BE2C (cell line): ENCODE results near the gene KHDC1. TPM values are rescaled to one million over a fixed set of nuclear protein-coding genes. Genes with fewer than 3 reads are reported as not detected.
A peak's percentile ranks its signal among the peaks of the same experiment; 100 is the strongest.
"Not testable (repeated sequence)": the region's sequence is repeated elsewhere in the genome, so short reads cannot be mapped to it uniquely, and the experiment has no call there.

Experiments used
- DNase-seq: peaks from one replicate; pipeline ENCODE4 v3.0.0-alpha.2; 2020
- H3K27me3 ChIP-seq: fragments of 250-450 bp; sonication (Bioruptor Pico); 2 replicates; pipeline ENCODE4 v1.5.1; 2020; ENCODE audit warnings: mild to moderate bottlenecking
- H3K36me3 ChIP-seq: fragments of 250-450 bp; sonication (Bioruptor Pico); 2 replicates; pipeline ENCODE4 v1.5.1; 2020; ENCODE audit warnings: mild to moderate bottlenecking
- H3K4me1 ChIP-seq: fragments of 250-450 bp; sonication (Bioruptor Pico); 2 replicates; pipeline ENCODE4 v1.5.1; 2020
- H3K4me3 ChIP-seq: 2 replicates; pipeline ENCODE4 v1.5.1; 2011; ENCODE audit warnings: low read depth, low read length
- H3K9me3 ChIP-seq: fragments of 250-450 bp; sonication (Bioruptor Pico); 2 replicates; pipeline ENCODE4 v1.5.1; 2020
- polyA plus RNA-seq: library from polyadenylated mRNA; unstranded; fragments of >200 nt; gene quantifications from one replicate; pipeline ENCODE4 v1.2.1, GENCODE V29; 2012; ENCODE audit warnings: low read depth, missing spikeins; ENCODE audit not compliant: insufficient read length, insufficient read depth
- TF ChIP-seq, protein P1 (sequence below): IDR thresholded peaks from 2 replicates; pipeline ENCODE4 v1.5.1; 2012; ENCODE audit warnings: mild to moderate bottlenecking, low read depth, low read length

Gene KHDC1, protein sequence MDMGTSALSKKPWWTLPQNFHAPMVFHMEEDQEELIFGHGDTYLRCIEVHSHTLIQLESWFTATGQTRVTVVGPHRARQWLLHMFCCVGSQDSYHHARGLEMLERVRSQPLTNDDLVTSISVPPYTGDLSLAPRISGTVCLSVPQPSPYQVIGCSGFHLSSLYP
- polyA plus RNA-seq: 6.9 TPM

DNA sequence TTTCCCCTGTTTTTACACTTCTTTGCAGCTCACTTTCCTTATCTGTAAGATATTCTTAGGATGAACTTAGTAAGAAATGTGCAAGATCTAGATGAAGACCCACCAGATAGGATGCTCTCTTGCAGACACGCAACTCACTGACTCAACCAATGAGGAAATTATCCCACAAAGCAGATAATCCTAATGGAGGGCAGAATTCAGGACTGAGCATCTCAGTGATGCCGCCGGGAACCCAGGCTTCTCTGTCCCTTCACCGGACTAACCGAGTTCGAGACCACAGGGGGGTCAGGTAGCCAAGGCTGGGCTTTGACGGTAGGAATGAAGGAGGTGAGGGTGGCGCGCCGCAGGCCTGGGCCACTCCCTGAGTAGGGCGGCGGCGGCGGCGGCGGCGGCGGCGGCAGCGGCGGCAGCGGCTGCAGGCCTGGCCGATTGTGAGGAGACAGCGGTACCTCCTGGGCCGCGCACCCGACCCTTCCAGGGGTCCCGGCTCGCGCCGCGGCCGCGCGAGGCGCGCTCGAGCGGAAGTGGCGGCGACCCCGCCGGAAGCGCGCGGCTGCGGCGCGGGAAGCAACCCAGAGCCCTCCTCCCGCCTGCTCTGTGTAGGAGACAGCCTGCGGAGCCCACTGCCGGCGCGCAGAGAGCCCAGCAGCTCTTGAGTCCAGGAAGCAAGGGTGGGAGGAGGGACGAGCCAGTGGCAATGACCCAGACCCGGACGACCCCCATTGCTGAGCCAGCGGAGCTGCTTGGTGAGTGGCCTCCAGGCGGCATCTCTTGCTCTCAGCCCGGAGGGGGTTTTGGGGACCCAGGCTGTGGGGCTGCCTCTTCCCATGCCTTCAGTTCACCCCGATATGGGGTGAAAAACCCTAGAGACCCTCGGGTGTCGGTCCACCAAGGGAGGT, at the start of gene KHDC1:
Gene KHDC1 (minus strand): TSS at position 526 of the 899 bp plus-strand sequence. CDS start 20,679 bp downstream, outside the sequence.
- DNase-seq: peak; percentile 73
- TF ChIP-seq, protein P1, sequence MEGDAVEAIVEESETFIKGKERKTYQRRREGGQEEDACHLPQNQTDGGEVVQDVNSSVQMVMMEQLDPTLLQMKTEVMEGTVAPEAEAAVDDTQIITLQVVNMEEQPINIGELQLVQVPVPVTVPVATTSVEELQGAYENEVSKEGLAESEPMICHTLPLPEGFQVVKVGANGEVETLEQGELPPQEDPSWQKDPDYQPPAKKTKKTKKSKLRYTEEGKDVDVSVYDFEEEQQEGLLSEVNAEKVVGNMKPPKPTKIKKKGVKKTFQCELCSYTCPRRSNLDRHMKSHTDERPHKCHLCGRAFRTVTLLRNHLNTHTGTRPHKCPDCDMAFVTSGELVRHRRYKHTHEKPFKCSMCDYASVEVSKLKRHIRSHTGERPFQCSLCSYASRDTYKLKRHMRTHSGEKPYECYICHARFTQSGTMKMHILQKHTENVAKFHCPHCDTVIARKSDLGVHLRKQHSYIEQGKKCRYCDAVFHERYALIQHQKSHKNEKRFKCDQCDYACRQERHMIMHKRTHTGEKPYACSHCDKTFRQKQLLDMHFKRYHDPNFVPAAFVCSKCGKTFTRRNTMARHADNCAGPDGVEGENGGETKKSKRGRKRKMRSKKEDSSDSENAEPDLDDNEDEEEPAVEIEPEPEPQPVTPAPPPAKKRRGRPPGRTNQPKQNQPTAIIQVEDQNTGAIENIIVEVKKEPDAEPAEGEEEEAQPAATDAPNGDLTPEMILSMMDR: 0 out of 2 replicates have a peak, but pooled peaks have one; percentile 3
- H3K9me3 ChIP-seq: no peaks in the 10 kb centered on the region
- H3K27me3 ChIP-seq: no peaks in the 10 kb centered on the region
- no peaks in the 10 kb centered on the region for H3K4me1 ChIP-seq
- H3K36me3 ChIP-seq: no peaks in the 10 kb centered on the region
- H3K4me3 ChIP-seq: peak within 1 kb of the TSS; percentile 63

DNA sequence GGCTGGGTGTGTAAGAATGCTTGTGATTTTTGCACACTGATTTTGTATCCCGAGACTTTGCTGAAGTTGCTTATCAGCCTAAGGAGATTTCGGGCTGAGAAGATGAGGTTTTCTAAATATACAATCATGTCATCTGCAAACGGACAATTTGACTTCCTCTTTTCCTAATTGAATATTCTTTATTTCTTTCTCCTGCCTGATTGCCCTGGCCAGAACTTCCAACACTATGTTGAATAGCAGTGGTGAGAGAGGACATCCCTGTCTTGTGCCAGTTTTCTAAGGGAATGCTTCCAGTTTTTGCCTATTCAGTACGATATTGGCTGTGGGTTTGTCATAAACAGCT, 47.5 kb upstream of the KHDC1 start:
- not testable (repeated sequence) for H3K4me1 ChIP-seq, H3K9me3 ChIP-seq, DNase-seq, H3K27me3 ChIP-seq, H3K36me3 ChIP-seq
- peak overlapping the region; percentile 90 for H3K4me3 ChIP-seq

DNA sequence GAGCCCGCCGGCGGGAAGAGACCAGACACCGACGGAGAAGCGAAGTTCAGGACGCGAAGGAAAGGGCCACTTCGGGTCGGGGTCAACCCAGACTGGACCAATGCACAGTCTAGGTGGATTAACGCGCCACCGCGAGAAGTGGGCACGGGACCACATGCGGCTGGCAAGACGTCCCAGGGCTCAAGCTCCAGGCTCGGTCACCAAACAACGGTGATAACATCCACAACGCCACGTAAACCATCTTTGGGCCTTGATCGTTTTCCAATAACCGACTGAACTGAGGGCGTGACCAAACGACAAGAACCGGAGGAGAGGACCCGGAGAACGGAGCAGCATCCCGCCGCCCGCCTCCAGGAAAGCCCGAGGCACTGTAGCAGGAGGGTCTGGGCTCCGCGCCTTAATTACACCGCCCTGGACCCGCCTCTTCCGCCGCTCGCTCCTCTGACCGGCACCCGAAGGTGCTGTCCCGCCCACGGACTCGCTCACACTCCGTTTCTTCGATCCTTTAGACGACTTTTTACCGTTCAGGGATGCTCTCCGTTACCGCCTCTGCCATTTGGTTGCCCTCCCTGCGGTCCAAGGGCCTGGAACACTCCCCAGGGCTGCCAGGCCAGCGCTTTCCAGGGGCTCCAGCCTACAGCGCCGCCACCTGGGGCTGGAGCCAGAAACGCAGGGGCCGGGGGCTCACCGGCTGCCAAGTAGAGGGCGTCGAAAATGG, 46.9 kb upstream of the KHDC1 start:
- Histone ChIP-seq H3K9me3 (no peaks in the 10 kb centered on the region; the same call in 1 of the 2 replicates), H3K4me1 (no peaks in the 10 kb centered on the region), H3K4me3 (peak overlapping the region; percentile 90), H3K36me3 (no peaks in the 10 kb centered on the region), H3K27me3 (no peaks in the 10 kb centered on the region)
- TF ChIP-seq, protein P1: peak; percentile 70
- peak; percentile 68 for DNase-seq

DNA sequence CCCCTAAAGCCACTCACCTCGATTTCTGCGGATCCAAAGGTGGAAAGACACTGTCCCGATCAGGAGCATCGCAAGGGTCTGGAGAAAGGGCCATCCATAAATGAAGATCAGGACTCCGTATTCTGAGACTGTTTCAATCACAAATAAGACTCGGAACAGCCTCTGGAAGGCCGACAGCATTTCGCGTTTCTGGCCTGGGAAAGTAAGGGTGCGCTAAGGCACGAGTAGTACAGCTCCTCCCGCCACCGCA, 46.5 kb upstream of the KHDC1 start:
- TF ChIP-seq, protein P1: no peak
- H3K4me3 ChIP-seq: peak overlapping the region; percentile 90
- H3K9me3 ChIP-seq: no peaks in the 10 kb centered on the region; the same call in 1 of the 2 replicates
- no peaks in the 10 kb centered on the region for H3K36me3 ChIP-seq
- no peaks in the 10 kb centered on the region for H3K4me1 ChIP-seq
- H3K27me3 ChIP-seq: no peaks in the 10 kb centered on the region
- DNase-seq: no peak

DNA sequence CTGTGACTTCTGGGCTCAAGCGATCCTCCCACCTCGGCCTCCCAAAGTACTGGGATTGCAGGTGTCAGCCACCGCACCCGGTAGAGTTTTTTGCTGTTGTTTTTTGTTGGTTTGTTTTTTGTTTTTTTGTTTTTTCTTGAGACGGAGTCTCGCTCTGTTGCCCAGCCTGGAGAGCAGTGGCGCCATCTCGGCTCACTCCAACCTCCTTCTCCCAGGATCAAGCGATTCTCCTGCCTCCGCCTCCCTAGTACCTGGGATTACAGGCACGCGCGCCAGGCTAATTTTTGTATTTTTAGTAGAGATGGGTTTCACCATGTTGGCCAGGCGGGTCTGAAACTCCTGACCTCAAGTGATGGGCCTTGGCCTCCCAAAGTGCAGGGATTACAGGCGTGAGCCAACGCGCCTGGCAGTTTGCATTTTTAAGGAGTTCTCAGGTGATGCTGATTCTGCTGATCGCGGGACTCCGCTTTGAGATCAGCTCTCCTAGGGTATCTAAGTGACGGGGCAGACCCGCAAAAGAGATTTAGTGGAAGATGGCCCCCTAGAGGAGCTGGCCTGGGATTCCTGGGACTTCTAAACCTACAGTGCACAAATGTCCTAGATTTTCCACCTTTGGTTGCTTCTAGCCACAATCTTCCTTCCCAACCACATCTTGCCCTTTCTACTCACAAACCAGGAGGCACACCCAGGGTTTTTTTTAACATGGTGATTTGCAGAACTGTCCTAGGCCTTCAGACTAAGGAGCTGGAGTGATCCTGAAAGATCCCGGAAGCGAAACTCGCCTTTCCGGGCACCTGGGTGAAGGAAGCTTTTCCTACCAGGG, 45.9 kb upstream of the KHDC1 start:
- DNase-seq: no peak
- no peaks in the 10 kb centered on the region for H3K27me3 ChIP-seq
- H3K9me3 ChIP-seq: no peaks in the 10 kb centered on the region; the same call in 1 of the 2 replicates
- TF ChIP-seq, protein P1: no peak
- no peaks in the 10 kb centered on the region for H3K36me3 ChIP-seq
- peak overlapping the region; percentile 90 for H3K4me3 ChIP-seq
- H3K4me1 ChIP-seq: no peaks in the 10 kb centered on the region

DNA sequence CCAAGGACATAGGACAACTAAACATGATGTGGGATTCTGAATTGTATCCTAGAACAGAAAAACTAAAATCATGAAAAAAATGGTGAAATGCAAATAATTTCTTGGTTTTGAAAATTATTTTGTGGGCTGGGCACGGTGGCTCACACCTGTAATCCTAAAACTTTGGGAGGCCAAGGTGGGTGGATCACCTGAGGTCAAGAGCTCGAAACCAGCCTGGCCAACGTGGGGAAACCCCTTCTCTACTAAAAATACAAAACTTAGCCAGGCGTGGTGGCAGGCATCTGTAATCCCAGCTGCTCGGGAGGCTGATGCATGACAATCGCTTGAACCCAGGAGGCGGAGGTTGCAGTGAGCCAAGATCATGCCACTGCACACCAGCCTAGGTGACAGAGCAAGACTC, 40.8 kb upstream of the KHDC1 start:
- H3K36me3 ChIP-seq, H3K27me3 ChIP-seq, DNase-seq, H3K4me3 ChIP-seq, H3K4me1 ChIP-seq, H3K9me3 ChIP-seq: not testable (repeated sequence)
